HG03460 (cell line): ENCODE results near the gene NR1H4.
"Not testable (repeated sequence)": the region's sequence is repeated elsewhere in the genome, so short reads cannot be mapped to it uniquely, and the experiment has no call there.

Experiments
- ATAC-seq: cut with Tn5 transposase; IDR thresholded peaks from one replicate; pipeline ENCODE4 v1.9.1; 2021; ENCODE audit not compliant: unreplicated experiment

NR1H4 gene

DNA sequence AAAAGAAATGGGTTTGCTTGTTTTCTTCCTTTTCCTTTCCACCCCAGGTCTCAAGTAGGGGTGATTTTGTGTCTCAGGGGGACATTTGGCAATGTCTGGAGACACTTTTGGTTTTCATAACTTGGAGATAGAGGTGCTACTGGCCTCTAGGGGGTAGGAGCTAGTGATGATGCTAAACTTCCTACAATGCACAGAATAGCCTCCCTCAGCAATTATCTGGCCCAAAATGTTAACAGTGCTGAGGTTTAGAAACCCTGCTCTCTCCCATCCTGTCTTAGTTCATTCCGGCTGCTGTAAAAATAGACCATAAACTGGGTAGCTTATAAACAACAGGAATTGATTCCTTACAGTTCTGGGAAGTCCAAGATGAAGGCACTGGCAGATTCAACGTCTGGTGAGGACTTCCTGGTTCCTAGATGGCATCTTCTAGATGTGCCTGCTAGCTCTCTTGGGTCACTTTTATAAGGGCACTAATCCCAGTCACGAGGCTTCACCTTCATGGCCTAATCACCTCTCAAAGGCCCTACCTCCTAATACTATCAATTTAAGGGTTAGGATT, 92.4 kb downstream of the NR1H4 start:
- ATAC-seq: no peak

- ATAC-seq: peak; percentile 95
Observed at GRCh38 chr12:100566887-100567637, 93.4 kb downstream of the NR1H4 start.

- peak; percentile 30 for ATAC-seq
Observed at GRCh38 chr12:100567945-100568344, 94.3 kb downstream of the NR1H4 start.

DNA sequence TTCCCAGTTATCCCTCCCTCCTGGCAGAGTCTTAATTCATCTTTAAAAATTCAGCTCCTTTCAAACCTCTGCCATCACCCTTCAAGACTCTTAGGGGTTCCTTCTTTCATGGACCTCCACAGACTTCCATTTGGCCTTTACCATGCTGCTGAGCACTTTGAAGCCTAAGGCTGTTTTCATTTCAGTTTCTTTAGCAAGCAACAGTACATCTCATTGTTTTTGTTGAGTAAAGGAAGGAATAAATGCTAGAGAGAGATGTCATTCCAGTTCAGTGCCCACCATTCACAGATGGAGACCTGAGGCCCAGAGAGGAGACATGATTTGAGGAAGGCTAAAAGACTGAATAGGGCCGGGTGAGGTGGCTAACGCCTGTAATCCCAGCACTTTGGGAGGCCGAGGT, 98.5 kb downstream of the NR1H4 start:
- ATAC-seq: no peak

GRCh38 chr12:100573292-100574186, 99.9 kb downstream of the NR1H4 start, which contains the start of gene GAS2L3:
Gene GAS2L3 (plus strand): TSS chr12:100573684. CDS start chr12:100594905, 21,221 bp downstream.
- ATAC-seq: peak; percentile 99

- no peak for ATAC-seq
Observed at GRCh38 chr12:100574187-100575074, 100.8 kb downstream of the NR1H4 start.

- no peak for ATAC-seq
Observed at GRCh38 chr12:100576331-100577036, 102.8 kb downstream of the NR1H4 start.

DNA sequence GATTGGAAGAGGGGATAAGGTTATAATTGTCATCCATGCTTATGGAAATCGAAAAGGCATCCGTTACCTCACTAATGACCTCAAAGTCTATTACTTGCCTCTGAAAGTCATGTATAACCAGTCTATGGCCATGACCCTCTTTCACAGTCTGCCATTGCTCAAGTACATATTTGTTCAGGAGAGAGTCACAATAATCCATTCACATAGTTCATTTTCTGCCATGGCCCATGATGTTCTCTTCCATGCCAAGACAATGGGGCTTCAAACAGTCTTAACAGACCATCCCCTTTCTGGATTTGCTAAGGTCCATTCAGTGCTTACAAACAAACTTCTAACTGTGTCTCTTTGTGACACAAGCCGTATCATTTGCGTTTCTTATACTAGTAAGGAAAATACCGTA, 105.3 kb downstream of the NR1H4 start:
- no peak for ATAC-seq

- no peak for ATAC-seq
Observed at GRCh38 chr12:100579844-100580243, 106.2 kb downstream of the NR1H4 start.

- no peak for ATAC-seq
Observed at GRCh38 chr12:100584256-100584655, 110.6 kb downstream of the NR1H4 start.

DNA sequence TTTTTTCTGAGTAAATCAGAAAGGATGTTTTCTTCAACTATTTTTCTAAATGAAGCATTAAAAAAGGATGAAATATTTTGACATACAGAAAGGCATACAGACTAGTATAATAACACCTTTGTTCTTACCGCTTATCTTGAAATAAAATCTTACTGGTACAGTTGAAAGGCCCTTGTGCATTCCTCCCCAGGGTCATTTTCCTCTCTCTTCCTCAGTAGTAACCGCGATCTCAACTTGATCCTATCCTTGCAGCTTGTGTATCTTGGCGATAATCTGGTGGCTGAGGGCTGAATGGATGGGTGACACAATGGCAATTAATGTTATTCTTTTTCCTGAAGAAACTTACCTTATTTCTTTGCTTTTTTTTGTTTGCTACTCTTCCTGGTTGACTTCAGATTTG, 118.3 kb downstream of the NR1H4 start:
- no peak for ATAC-seq

DNA sequence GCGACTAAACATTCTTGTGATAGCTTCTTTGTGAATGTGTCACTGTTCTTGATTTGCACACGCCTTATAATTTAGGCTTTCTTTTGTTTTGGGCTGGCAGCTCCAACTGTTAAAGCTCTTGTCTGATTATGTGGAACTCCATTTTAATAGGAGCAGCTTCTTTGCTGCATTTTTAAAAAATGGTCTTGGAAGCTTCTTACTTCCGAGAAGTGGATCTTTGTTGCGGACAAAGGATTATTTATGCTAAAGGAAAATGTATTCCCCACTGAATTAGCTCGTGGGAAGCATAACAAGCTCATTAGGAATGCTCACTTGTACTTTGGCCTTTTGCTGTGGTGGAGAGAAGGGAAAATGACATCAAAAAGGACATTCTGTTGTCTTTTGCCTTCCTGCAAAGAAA, 119.8 kb downstream of the NR1H4 start:
- ATAC-seq: no peak

DNA sequence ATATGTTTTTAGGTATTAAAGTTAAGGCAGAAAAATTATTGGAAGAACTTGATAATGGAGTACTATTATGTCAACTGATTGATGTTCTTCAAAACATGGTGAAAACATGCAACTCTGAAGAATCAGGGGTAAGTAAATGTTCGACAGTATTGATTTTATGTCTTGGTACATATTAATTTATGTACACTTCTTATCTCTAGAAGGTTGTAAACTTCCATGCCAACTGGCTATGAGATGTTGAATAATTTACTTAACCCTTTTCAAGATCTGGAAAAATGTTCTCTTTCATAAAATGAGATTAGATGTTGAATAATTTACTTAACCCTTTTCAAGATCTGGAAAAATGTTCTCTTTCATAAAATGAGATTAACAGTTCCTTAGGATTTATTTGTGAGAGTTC, 128.0 kb downstream of the NR1H4 start:
- ATAC-seq: no peak

DNA sequence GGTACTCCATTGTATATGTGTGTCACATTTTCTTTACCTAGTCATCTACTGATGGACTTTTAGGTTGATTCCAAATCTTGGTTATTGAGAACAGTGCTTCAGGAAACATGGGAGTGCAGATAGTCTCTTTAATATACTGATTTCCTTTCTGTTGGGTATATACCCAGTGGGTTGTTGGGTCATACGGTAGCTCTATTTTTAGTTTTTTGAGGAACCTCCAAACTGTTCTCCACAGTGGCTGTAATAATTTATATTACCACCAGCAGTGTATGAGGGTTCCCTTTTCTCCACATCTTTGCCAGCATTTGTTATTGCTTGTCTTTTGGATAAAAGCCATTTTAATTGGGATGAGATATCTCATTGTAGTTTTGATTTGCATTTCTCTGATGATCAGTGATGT, 129.3 kb downstream of the NR1H4 start:
- not testable (repeated sequence) for ATAC-seq

DNA sequence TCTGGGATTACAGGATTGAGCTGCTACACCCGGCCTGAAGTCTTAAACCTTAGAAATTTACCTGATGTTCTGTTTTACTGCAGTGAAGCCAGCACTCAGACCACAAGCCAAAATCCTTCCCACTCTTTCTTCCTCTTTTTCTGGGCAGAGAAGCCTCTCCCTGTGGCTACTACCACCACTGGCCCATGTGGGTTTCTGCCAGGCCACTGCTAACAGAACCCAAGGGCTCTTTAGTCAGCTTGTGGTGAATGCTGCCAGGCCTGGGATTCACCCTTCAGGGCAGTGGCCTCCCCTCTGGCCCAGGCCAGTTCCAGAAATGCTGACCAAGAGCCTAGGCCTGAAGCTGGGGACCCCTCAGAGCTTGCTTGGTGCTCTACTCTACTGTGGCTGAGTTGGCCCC, 135.1 kb downstream of the NR1H4 start:
- no peak for ATAC-seq

DNA sequence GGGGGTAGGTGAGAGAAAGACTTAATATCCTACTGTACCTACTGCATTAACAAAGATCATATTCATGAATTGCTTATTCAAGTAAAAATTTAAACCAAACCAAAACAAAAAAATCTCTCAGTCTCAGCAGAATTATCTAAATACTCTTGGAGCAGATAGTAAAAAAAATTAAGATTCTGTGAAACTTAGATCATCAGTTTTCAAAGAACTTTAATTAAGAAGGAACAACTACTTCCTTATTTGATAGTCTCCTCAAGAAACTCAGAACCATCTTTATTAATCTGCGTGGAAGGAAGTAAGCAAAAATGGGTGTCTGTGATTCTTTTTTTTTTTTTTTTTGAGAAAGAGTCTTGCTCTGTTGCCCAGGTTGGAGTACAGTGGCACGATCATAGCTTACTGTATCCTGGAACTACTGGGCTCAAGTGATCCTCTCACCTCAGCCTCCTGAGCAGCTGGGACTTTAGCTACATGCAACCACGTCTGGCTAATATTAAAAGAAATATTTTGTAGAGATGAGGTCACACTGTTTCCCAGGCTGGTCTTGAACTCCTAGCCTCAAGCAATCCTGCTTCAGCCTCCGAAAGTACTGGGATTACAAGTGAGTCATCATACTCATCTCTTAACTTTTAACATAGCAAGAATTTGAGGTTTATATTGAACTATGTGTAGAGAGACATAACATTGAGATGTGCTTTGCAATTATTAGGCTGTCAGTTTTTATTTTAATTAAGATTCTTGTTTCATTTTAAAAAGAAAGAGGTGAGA, 137.2 kb downstream of the NR1H4 start:
- no peak for ATAC-seq

DNA sequence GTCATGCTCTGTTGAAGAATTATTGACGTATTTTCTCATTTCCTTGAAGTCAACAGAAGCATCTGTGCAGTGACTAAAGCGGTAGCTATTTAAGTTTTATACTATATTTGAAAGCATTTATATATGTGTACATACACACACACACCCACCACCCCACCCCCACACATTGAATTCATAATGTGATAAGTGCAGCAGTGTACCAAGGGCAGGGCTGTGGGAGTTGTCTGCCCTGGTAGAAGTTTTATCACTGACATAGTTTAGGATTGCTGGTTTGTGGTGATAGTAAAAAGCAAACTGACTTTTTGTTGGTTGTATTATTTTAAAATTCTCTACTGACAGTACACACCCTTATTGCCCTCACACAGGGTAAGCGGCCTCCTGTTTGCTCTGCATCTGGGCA, 138.9 kb downstream of the NR1H4 start:
- no peak for ATAC-seq
